HepG2 (cell line): Measurements from ENCODE around the gene TOM1L2. TPM values are rescaled to one million over a fixed set of nuclear protein-coding genes. Genes with fewer than 3 reads are reported as not detected.

Source experiments
- AGO2 ChIP-seq: fragments of 200-400 bp; formaldehyde crosslinking; optimal IDR thresholded peaks from 2 replicates; pipeline ENCODE3; 2017; ENCODE audit warnings: mild to moderate bottlenecking, low read depth, low read length, moderate library complexity
- ASH2L ChIP-seq: fragments of 300-600, 200-600 bp; sonication (generic); IDR thresholded peaks from 2 replicates; pipeline ENCODE4 v1.7.0; 2017; ENCODE audit warnings: low read depth, mild to moderate bottlenecking, moderate library complexity, mixed read lengths, low read length; ENCODE audit not compliant: insufficient read length
- CBX5 ChIP-seq: sonication (generic); formaldehyde crosslinking; IDR thresholded peaks from 2 replicates; pipeline ENCODE4 v1.4.0; 2020; ENCODE audit warnings: missing genetic modification reagents, borderline replicate concordance
- CERS6 ChIP-seq: sonication (generic); formaldehyde crosslinking; IDR thresholded peaks from 2 replicates; pipeline ENCODE4 v1.5.0; 2020; ENCODE audit warnings: missing genetic modification reagents
- LRRFIP1 ChIP-seq: sonication (generic); formaldehyde crosslinking; conservative IDR thresholded peaks from 2 replicates; pipeline ENCODE4 v1.4.0; 2020; ENCODE audit warnings: missing genetic modification reagents
- MEF2D ChIP-seq: sonication (generic); formaldehyde crosslinking; IDR thresholded peaks from 2 replicates; pipeline ENCODE4 v1.5.1; 2020; ENCODE audit warnings: mild to moderate bottlenecking, missing genetic modification reagents
- PCBP2 ChIP-seq: fragments of 200-400 bp; formaldehyde crosslinking; optimal IDR thresholded peaks from 2 replicates; pipeline ENCODE3; 2018; ENCODE audit warnings: low read length, low read depth; ENCODE audit not compliant: poor library complexity, severe bottlenecking
- PHF21A ChIP-seq: sonication (generic); formaldehyde crosslinking; IDR thresholded peaks from 2 replicates; pipeline ENCODE4 v1.5.0; 2020; ENCODE audit warnings: mild to moderate bottlenecking, missing genetic modification reagents
- PITX1 ChIP-seq: sonication (generic); formaldehyde crosslinking; IDR thresholded peaks from 2 replicates; pipeline ENCODE4 v1.5.1; 2020; ENCODE audit warnings: mild to moderate bottlenecking, missing genetic modification reagents
- POLR2A ChIP-seq, 2 experiments: IDR thresholded peaks; 2 replicates each; pipeline ENCODE4 v1.6.1; 2011; ENCODE audit warnings: low read depth in 2 of 2, low read length in 2 of 2, mild to moderate bottlenecking in 1 of 2, moderate library complexity in 1 of 2; ENCODE audit not compliant: insufficient read depth in 1 of 2
- REPIN1 ChIP-seq: sonication (generic); formaldehyde crosslinking; IDR thresholded peaks from 2 replicates; pipeline ENCODE4 v1.8.0; 2022; ENCODE audit warnings: missing genetic modification reagents, low read depth, mild to moderate bottlenecking, borderline replicate concordance
- SALL2 ChIP-seq: sonication (generic); formaldehyde crosslinking; IDR thresholded peaks from 2 replicates; pipeline ENCODE4 v1.8.1; 2023; ENCODE audit warnings: mild to moderate bottlenecking, missing genetic modification reagents, inconsistent platforms
- SIX4 ChIP-seq: sonication (generic); formaldehyde crosslinking; IDR thresholded peaks from 2 replicates; pipeline ENCODE4 v1.4.0; 2020; ENCODE audit warnings: missing genetic modification reagents
- USF2 ChIP-seq, 2 experiments: sonication (generic) in 1 of 2; formaldehyde crosslinking in 1 of 2; IDR thresholded peaks; 2 replicates each; pipeline versions ENCODE4 v1.5.1 to v1.6.1; 2011 to 2020; ENCODE audit warnings: borderline replicate concordance in 1 of 2, low read depth in 1 of 2, low read length in 1 of 2, mild to moderate bottlenecking in 1 of 2, missing genetic modification reagents in 1 of 2, moderate library complexity in 1 of 2
- ZNF572 ChIP-seq: sonication (generic); formaldehyde crosslinking; IDR thresholded peaks from 2 replicates; pipeline ENCODE4 v1.5.1; 2020; ENCODE audit warnings: mild to moderate bottlenecking, missing genetic modification reagents
- ZNF609 ChIP-seq: sonication (generic); formaldehyde crosslinking; IDR thresholded peaks from 2 replicates; pipeline ENCODE4 v1.4.0; 2020; ENCODE audit warnings: mild to moderate bottlenecking, missing genetic modification reagents, borderline replicate concordance
- ZNF850 ChIP-seq: sonication (generic); formaldehyde crosslinking; conservative IDR thresholded peaks from 2 replicates; pipeline ENCODE4 v1.9.0; 2021; ENCODE audit warnings: mild to moderate bottlenecking, missing genetic modification reagents
- ZSCAN22 ChIP-seq: sonication (generic); formaldehyde crosslinking; IDR thresholded peaks from 2 replicates; pipeline ENCODE4 v1.4.0; 2020; ENCODE audit warnings: mild to moderate bottlenecking, missing genetic modification reagents
- polyA plus RNA-seq, 8 experiments: library from polyadenylated mRNA; depleted of rRNA in 3 of 8; stranded (reverse) in 7 of 8; unstranded in 1 of 8; fragments of >200 nt; fragmentation: Illumina TruSeq in 4 of 8; extraction: Trizol in 4 of 8; gene quantifications; 2 replicates each; pipeline versions ENCODE4 v1.2.1 to v1.2.3, GENCODE V29; 2011 to 2016; ENCODE audit warnings: low read depth in 4 of 8, missing spikeins in 1 of 8, mixed read lengths in 1 of 8; ENCODE audit not compliant: insufficient read depth in 1 of 8
- total RNA-seq, 5 experiments: library from RNA; depleted of rRNA; stranded (reverse); fragments of >200 nt; fragmentation: Illumina TruSeq; extraction: Trizol; gene quantifications; 2 replicates each; pipeline ENCODE4 v1.2.3, GENCODE V29; 2016; ENCODE audit warnings: low read depth in 1 of 5

The TOM1L2 gene
- total and polyA plus RNA-seq, 2 of the 13 experiments (the other 11 are each of a cell fraction or from before 2014, with no cell fraction given), result 4.7 to 7.4 TPM

GRCh38 chr17:17823433-17824118 lies 148.6 kb downstream of the TOM1L2 start (continued):
- TF ChIP-seq PCBP2, result no peak
- TF ChIP-seq REPIN1 (CRISPR knock-in tag), result 0 out of 2 replicates have a peak, but pooled peaks have one; percentile 33
- TF ChIP-seq PITX1 (CRISPR knock-in tag), result peak; percentile 7; the same call in 1 of the 2 replicates
- TF ChIP-seq POLR2A (IDR thresholded peaks at IDR 0.05; ENCODE audit: insufficient read depth in 1 of 2, low read depth in 2 of 2, low read length in 2 of 2), result peak in 1 of 2 experiments; percentile 60; a peak in 2 of 4 replicates
- TF ChIP-seq USF2 (IDR thresholded peaks at IDR 0.05; ENCODE audit: low read depth, low read length), result no peak
- 0 out of 2 replicates have a peak, but pooled peaks have one; percentile 23 for TF ChIP-seq USF2 (CRISPR knock-in tag; IDR thresholded peaks at IDR 0.05; ENCODE audit: borderline replicate concordance)
- TF ChIP-seq ZNF609 (CRISPR knock-in tag), result 0 out of 2 replicates have a peak, but pooled peaks have one; percentile 18
- TF ChIP-seq CERS6, result no peak
- no peak for TF ChIP-seq LRRFIP1 (CRISPR knock-in tag)
- TF ChIP-seq MEF2D (CRISPR knock-in tag), result no peak
- TF ChIP-seq PHF21A, result peak; percentile 50; the same call in 1 of the 2 replicates
- TF ChIP-seq ZNF572 (CRISPR knock-in tag), result no peak
- TF ChIP-seq ZSCAN22, result no peak
- peak; percentile 84 for TF ChIP-seq SIX4
- TF ChIP-seq ZNF850, result 0 out of 2 replicates have a peak, but pooled peaks have one; percentile 25
- no peak for TF ChIP-seq CBX5 (CRISPR knock-in tag)
- no peak for TF ChIP-seq AGO2
- peak; percentile 80 for TF ChIP-seq ASH2L
- 0 out of 2 replicates have a peak, but pooled peaks have one; percentile 42 for TF ChIP-seq SALL2 (CRISPR knock-in tag)
